Endometrial microvascular endothelial cells (primary cell): ENCODE results near the gene TENM3. TPM values are rescaled to one million over a fixed set of nuclear protein-coding genes. Genes with fewer than 3 reads are reported as not detected.

Experiments used
- in situ Hi-C: cut with HindIII; loops from 2 replicates; pipeline ENCODE4 v1.10.0; 2017; ENCODE audit warnings: low sequenced_read_pairs, low pct_unique_long_range_greater_than_20kb; ENCODE audit errors: inconsistent ontology term
- total RNA-seq: library from RNA; depleted of rRNA; stranded (reverse); fragments of >200 nt; gene quantifications from one replicate; pipeline ENCODE4 v1.2.3, GENCODE V29; 2015; ENCODE audit errors: inconsistent ontology term

The TENM3 gene
- total RNA-seq, 1 donor from 2014 or later, result 62.0 TPM

DNA sequence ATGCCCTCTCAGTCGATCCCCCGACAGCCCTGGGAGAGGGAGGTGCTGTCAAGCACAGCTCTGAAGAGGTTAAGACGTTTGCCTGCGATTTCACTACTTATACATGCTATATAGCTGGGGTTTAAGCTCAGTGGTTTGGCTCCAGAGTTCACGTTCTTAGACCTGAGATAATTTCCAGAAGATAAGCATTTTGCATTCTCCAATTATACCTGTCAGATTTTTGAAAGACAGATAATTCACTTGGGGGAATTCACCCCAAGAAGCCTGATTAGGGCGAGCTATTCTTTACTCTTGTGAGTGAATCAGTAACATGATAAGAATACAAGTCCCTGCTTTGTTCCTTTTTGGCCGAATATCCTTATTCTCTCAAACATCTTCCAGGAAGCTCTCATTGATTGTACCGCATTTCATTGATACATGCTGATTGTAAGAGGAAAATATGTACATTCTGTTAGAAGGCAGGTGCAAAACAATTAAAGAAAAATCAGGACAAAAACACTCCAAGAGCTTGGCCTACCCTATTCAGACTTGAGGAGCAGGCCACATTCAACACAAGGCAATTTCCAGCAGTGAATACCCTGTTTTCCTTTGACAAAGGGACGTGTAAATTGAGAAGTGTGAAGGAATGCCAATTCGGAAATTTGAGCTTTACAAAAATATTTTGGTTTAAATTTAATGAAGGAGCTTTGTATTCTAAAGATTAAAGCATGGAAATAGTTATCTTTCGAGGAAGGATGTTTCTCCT, 30.2 kb downstream of the TENM3 start:
- in situ Hi-C loops, result no loop called here

GRCh38 chr4:182276210-182277109, 33.3 kb downstream of the TENM3 start:
- in situ Hi-C loops, result no loop called here

DNA sequence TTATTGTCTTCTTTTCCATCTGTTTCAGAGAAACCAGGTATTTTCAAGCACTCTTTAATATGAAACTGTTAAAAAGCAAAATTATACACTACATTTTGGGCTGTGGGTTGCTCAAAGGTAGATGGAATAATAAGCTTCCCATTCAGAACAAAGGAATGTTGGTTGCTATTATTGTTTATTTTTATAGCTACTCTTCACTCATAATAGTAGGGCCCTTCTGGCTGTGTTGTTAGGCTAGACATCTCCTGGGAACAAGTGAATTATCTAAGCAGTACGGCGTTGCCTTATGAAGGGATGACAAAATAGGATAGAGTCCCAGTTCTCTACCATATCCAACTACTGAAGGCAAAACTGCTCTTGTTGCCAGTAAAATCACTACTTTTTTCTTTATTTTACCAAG, 34.2 kb downstream of the TENM3 start:
- in situ Hi-C loops, result no loop called here

- in situ Hi-C loops, result no loop called here
These were observed 35.5 kb downstream of the TENM3 start for GRCh38 chr4:182278729-182279128.

DNA sequence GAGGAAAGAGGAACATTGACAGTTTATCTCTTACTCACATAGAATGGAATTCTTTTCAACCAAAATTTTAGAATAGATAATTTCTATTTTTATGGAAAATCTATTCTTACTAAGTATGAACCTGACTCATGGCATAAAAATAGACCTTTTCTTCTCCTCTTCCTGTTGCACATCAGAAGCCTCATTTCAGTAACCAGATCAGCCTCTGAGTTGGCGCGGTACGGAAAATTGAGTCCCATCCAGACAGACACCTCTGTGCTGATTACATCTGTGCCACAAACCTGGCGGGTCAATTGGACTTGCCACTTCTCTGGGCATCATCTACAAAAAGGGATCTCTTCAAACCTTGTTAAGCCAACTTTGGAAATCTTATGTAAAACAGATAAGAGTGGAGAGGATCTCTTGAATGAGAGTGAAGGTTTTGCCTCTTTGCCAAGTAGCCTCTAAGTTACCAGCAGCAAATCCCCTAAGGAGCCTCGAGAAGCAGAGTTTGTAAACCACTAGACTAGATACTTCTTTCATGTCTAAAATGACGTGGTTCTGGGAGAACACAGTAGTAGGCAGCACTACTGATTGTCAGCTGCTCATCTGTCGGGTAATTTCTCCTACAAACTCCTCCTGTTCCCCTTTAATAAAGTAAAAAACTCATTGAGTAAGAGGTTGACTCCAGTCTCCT, 37.4 kb downstream of the TENM3 start:
- in situ Hi-C loops, result no loop called here

- in situ Hi-C loops, result no loop called here
These were observed 42.8 kb downstream of the TENM3 start for GRCh38 chr4:182286035-182286434.

DNA sequence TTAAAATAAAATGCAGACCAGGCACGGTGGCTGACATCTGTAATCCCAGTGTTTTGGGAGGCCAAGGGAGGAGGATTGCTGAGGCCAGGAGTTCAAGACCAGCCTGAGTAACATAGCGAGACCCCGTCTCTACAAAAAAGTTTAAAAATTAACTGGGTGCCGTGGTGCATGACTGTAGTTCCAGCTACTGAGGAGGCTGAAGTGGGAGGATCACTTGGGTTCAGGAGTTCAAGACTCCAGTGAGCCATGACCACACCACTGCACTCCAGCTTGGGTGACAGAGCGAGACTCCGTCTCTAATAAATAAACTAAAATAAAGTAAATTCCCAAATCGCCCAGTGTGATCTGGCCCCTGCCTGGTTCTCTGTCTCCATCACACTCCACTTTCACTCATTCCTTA, 43.7 kb downstream of the TENM3 start:
- in situ Hi-C loops, result no loop called here

- in situ Hi-C loops, result no loop called here
These were observed 45.3 kb downstream of the TENM3 start for GRCh38 chr4:182288534-182288933.

GRCh38 chr4:182289809-182290208, 46.6 kb downstream of the TENM3 start:
- in situ Hi-C loops, result no loop called here

DNA sequence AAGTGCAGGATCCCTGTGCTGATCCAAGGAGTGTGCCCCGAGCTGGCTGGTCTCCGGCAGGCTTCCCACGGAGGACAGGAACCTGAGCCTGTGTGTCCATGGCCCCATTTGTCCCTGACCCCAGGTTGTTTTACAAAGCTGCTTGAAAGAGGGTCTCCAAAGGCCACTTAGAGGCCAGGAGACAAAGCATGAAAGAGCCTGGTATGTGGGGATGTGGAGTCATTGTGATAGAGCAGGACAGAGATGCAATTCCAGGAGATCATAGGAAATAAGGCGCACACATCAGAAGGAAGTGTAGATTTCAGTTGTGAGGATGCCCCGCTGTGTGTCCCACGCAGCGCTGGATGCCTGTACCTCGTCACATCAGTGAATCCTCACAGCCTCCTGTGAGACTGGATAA, 48.0 kb downstream of the TENM3 start:
- in situ Hi-C loops, result no loop called here

DNA sequence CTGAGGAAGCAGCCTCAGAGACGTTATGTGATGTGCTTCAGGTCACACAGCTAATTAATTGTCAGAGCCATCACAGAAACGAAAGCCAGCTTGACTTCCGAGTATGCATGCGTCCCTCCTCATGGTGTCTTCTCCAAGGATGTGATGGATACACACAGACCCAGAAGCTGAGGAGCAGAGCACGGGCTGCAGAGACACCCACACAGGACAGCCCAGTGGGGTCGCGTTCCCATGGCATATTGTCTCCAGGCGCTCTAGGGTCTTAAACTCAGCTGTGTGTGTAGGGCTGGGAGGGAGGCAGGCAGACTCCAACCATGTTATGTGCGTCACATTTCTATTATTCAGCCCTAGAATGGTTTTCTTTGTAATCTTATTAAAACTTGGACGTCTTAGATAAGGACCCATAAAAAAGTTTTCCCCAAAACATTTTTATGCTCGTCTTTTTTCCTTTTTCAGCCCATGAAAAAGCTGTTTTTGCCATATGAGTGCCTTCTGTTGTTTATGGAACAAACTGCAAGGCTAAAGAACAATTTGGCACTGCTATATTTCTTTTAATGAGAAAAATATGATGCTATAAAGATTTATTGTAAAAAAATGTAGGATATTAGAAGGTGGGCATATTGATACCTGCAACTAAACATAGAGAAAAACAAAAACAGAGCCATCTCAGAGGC, 48.5 kb downstream of the TENM3 start:
- in situ Hi-C loops, result no loop called here

GRCh38 chr4:182292612-182293011, 49.4 kb downstream of the TENM3 start:
- in situ Hi-C loops, result no loop called here

- in situ Hi-C loops, result no loop called here
These were observed 50.6 kb downstream of the TENM3 start for GRCh38 chr4:182293691-182294255.

DNA sequence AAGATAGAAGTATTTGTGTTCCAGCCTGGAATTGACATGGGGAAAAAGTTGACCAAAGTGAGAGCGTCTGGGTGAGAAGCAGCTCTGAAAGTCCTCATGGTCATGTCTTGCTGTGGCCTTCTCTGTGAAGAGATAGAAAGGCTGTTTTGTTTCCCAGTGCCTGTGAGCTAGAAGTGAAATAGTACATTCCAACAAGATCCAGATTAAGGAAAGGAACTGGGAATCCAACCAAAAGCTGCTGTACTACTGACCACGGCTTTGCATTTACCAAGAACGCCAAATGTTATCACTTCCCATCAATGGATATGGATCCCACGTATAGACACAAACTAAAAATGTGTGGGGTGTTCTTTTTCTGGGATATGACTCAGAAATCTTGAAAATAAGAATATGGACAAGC, 51.2 kb downstream of the TENM3 start:
- in situ Hi-C loops, result no loop called here

DNA sequence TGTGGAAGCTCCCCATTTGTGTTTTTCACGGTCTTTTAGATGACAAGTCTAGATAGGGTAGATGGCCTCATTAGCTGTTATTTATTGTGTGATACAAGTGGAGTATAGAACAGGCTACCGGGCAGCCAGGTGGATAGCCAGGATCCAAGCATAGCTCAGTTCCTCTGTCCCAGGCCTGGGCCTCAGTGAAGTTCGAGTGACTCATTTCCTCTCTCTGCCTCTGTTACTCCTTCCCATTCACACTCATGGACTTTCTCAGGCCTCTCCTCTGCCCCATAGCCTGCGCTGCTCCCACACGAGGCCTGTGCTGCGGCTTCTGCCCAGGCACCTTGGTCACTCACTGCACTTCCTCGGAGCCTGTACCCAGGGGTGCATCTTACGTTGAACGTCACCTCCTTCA, 54.5 kb downstream of the TENM3 start:
- in situ Hi-C loops, result no loop called here

DNA sequence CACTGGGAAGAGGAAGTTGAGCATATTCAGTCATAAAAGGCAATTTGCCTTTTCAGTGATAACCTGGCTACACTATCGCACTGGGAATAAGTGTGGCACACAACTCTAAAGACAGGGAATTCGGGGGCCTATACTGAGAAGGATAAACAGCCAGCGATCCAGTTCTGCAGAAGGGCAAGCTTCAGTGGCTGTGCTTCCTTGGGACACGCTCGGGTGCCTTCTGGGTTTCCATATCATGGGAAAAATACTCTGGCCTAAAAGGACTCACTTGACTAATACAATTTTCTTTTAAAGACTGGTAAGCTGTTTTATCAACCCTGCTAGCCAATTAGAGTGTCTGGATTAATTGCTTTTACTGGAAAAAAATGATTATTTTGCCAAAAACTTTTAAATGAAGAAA, 58.5 kb downstream of the TENM3 start:
- in situ Hi-C loops, result no loop called here

GRCh38 chr4:182303847-182304246, 60.6 kb downstream of the TENM3 start:
- in situ Hi-C loops, result no loop called here

DNA sequence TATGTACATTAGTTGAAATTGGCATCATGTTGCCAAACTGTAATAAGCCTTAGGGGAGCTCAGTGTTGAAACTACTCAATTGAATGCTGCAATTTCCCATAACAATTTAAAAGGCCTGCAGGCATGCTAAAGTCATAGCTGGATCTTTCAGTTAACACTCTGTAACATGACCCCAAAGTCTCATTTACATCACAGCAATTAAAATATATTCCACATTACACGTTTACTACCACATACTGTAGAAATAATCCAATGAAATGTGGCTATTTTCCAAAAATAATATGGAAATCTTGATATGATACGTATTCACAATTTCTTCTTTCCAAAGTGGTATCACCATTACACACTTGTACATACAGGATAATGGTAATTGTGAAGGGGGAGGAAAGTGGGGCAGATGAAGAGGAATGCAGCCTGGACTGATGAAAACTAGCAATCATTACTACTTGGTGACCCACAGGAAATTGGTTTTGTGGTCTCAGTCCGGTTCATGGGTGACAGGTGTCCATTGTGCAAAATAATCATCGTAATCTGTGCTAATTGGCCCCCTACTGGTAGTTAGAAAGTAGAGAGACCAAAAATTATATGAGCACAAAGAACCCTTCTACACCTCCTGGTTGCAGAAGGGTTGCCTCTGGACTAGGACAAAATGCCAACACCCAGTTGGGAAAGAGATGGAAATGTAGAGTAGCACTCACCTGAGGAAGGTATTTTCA, 63.7 kb downstream of the TENM3 start:
- in situ Hi-C loops, result no loop called here
